Subcutaneous adipose tissue (tissue), 4 donors: Measurements from ENCODE around the gene ABCC1. TPM values are rescaled to one million over a fixed set of nuclear protein-coding genes. Genes with fewer than 3 reads are reported as not detected.

Experiments used
- total RNA-seq, 4 donors: library from RNA; depleted of rRNA; stranded (reverse); fragments of >200 nt; gene quantifications; one replicate each; pipeline ENCODE4 v1.1.0, GENCODE V29; 2016
- TF ChIP-seq, protein P1 (sequence below): fragments of 450-650 bp; IDR thresholded peaks from one replicate; pipeline ENCODE4 v1.5.1; 2016; ENCODE audit warnings: low read depth, mild to moderate bottlenecking, control low read depth, antibody characterized with exemption, moderate library complexity

Gene ABCC1
- total RNA-seq, 4 donors from 2014 or later: 16.1 to 23.6 (median 22.1) TPM

DNA sequence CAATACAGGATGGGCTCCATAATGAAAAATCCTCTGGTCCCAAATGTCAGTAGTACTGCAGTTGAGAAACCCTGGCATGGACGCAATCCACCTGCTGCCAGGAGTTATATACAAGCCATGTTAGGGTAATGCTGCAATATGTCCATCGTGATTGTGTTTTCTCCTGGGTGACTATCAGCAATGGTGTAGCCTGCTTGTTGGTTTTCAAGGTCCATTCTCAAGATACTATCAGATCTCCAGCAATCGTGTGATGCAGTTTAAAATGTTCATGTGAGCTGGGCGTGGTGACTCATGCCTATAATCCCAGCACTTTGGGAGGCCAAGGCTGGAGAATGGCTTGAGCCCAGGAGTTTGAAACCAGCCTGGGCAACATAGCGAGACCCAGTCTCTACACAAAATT lies 24.0 kb downstream of the ABCC1 start:
- TF ChIP-seq, protein P1, sequence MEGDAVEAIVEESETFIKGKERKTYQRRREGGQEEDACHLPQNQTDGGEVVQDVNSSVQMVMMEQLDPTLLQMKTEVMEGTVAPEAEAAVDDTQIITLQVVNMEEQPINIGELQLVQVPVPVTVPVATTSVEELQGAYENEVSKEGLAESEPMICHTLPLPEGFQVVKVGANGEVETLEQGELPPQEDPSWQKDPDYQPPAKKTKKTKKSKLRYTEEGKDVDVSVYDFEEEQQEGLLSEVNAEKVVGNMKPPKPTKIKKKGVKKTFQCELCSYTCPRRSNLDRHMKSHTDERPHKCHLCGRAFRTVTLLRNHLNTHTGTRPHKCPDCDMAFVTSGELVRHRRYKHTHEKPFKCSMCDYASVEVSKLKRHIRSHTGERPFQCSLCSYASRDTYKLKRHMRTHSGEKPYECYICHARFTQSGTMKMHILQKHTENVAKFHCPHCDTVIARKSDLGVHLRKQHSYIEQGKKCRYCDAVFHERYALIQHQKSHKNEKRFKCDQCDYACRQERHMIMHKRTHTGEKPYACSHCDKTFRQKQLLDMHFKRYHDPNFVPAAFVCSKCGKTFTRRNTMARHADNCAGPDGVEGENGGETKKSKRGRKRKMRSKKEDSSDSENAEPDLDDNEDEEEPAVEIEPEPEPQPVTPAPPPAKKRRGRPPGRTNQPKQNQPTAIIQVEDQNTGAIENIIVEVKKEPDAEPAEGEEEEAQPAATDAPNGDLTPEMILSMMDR: no peak

DNA sequence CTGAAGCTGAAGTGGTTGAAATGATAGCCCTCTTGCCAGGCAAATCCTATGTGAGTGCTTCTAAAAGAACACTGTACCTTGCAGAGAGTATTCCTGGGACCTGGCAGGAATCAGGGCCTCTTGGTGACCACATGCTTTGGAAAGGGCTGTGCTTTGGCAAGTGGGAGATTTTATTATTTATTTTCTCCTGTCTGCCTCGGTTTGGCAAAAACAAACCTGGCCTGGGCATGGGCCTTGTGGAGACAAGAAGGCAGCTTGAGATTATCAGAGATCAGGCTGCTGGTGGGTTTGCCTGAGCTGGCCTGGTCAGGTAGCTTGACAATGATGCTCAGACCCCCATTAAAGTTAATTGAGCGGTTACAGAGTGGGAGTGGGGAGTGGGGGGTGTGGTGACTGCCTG lies 24.6 kb downstream of the ABCC1 start:
- TF ChIP-seq, protein P1: no peak

DNA sequence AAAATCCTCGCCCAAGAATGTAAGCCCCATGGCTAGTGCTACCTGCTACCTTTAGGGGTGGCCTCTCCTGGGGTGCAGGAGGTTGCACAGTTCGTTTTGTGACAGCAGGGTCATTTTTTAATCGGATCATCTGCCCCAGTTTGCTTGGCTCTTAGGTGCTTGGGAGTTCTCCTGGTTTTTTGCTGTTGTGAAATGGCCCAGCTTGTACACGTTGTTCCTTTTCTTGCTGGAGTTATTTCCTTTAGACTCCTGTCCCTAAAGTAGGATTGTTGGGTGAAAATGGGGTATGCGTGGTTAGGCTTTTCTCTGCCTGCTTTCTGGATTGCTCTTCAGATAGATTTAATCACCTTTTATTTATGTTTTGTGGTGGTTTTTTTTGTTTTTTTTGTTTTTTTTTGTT lies 25.8 kb downstream of the ABCC1 start:
- TF ChIP-seq, protein P1: no peak

DNA sequence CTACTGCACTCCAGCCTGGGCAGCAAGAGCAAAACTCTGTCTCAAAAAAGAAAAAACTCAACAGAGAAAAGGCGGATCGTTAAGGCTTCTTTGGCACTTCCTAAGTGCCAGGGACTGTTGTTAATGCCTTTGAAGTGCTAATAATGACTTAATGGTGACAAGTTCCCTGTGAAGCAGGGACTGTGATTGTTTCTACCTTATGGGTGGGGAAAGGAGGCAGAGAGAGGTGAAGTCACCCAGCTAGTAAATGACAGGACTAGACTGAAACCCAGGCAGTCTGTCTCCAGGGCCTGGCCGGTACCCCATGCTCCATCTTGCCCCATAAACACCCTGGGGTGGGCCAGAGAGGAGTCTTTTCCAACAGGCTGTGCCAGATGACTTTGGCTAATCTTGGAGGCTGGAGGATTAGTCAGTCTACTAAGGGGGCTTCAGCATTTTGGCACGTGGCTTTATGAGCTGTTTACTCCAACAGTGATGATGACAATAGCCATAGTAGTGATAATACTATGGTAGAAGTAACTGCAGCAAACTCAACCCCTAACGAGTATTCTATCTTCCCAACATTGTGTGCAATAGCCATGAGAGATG lies 26.9 kb downstream of the ABCC1 start:
- TF ChIP-seq, protein P1: no peak

DNA sequence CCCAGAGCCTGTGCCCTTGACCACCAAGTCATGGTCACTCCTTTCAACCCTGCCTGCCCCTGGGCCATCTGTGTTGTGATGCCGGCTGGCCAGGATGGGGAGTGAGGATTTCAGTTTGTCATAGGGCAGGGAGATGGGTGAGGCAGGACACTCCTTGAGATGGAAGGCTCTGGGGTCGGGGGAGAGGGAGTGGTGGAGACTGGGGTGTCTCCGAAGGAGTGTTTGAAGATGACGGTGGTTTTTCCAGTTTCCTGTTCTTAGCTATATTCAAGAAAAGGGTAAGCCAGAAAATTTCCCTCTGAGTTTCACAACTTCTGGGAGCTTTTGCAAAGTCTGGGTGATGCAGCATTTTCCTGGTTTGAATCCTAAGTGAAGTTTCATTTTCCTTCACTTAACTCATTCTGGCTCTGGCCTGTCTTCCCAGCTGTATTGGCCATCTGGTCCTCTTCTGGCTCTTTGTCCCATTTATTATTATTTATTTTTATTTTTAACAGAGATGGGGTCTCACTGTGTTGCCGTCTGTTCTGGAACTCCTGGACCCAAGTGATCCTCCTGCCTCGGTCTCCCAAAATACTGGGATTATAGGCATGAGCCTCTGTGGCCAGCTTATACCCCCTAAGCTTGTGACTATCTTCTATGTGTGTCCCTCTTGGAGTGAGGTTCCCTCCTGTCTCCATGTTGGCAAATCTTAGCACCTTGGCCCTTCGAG lies 27.7 kb downstream of the ABCC1 start:
- TF ChIP-seq, protein P1: no peak

DNA sequence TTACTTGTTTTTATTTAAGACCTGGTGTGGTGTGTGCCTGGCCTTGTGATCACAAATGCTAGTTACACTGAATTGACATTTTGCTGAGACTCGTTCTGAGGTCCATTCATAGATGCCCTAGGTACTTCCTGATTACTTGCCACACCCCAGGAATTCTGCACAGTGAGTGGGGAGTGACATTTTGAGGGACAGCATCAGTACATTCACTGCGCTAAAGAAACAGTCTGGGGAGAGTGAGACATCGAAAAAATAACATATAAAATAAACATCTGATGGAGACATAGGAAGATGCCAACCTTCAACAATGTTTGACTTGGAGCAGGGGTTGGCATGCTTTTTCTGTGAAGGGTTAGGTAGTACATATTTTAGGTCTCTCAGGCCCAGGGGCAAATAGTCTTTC lies 30.4 kb downstream of the ABCC1 start:
- TF ChIP-seq, protein P1: no peak

DNA sequence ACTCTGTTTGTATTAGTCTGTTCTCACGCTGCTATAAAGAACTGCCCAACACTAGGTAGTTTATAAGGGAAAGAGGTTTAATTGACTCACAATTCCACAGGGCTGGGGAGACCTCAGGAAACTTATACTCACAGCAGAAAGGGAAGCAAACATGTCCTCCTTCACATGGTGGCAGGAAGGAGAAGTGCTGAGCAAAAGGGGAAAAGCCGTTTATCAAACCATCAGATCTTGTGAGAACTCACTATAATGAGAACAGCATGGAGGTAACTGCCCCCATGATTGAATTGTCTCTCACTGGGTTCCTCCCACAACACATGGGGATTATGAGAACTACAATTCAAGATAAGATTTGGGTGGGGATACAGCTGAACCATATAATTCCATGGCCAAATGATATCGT lies 30.9 kb downstream of the ABCC1 start:
- TF ChIP-seq, protein P1: no peak
